SK-N-SH treated with all-trans-retinoic acid at 6 μM for 48 hours (cell line): ENCODE measurements around the gene SRM.
"Not testable (repeated sequence)": the region's sequence is repeated elsewhere in the genome, so short reads cannot be mapped to it uniquely, and the experiment has no call there.

Experiments
- ATAC-seq: fragments of 200-7000 bp; cut with Tn5 transposase; 3 replicates; pipeline ENCODE4 v1.9.1; 2020; ENCODE audit warnings: mild to moderate bottlenecking, moderate library complexity
- BACH2 ChIP-seq: fragments of 250-450 bp; sonication (Bioruptor Pico); IDR thresholded peaks from 2 replicates; pipeline ENCODE4 v1.9.0; 2021; ENCODE audit warnings: mild to moderate bottlenecking, borderline replicate concordance
- CREB5 ChIP-seq: fragments of 250-450 bp; sonication (Bioruptor Pico); IDR thresholded peaks from 2 replicates; pipeline ENCODE4 v1.5.1; 2020; ENCODE audit warnings: low read depth, mild to moderate bottlenecking, moderate library complexity
- CSDC2 ChIP-seq: fragments of 250-450 bp; sonication (Bioruptor Pico); IDR thresholded peaks from 2 replicates; pipeline ENCODE4 v1.5.0; 2020; ENCODE audit warnings: mild to moderate bottlenecking, moderate library complexity
- GLIS3 ChIP-seq: fragments of 250-450 bp; sonication (Bioruptor Pico); IDR thresholded peaks from 2 replicates; pipeline ENCODE4 v1.5.0; 2020; ENCODE audit warnings: mild to moderate bottlenecking, moderate library complexity
- ISL1 ChIP-seq: fragments of 250-450 bp; sonication (Bioruptor Pico); IDR thresholded peaks from 2 replicates; pipeline ENCODE4 v2.1.2; 2022; ENCODE audit warnings: mild to moderate bottlenecking, moderate library complexity
- PPARA ChIP-seq: fragments of 250-450 bp; sonication (Bioruptor Pico); IDR thresholded peaks from 2 replicates; pipeline ENCODE4 v1.5.0; 2020; ENCODE audit warnings: mild to moderate bottlenecking, borderline replicate concordance
- RARB ChIP-seq: fragments of 250-450 bp; sonication (Bioruptor Pico); IDR thresholded peaks from 2 replicates; pipeline ENCODE4 v1.8.0; 2021; ENCODE audit warnings: mild to moderate bottlenecking, moderate library complexity
- TCF4 ChIP-seq: fragments of 250-450 bp; sonication (Bioruptor Pico); IDR thresholded peaks from 2 replicates; pipeline ENCODE4 v1.8.0; 2021; ENCODE audit warnings: mild to moderate bottlenecking, moderate library complexity, borderline replicate concordance
- TOX ChIP-seq: fragments of 250-450 bp; sonication (Bioruptor Pico); IDR thresholded peaks from 2 replicates; pipeline ENCODE4 v1.8.0; 2021; ENCODE audit warnings: mild to moderate bottlenecking, moderate library complexity, borderline replicate concordance
- ZFP3 ChIP-seq: fragments of 250-450 bp; sonication (Bioruptor Pico); IDR thresholded peaks from 2 replicates; pipeline ENCODE4 v1.5.0; 2020; ENCODE audit warnings: mild to moderate bottlenecking, moderate library complexity
- ZFP30 ChIP-seq: fragments of 450-650 bp; formaldehyde crosslinking; IDR thresholded peaks from 2 replicates; pipeline ENCODE4 v1.5.0; 2022; ENCODE audit warnings: mild to moderate bottlenecking, moderate library complexity
- ZNF565 ChIP-seq: fragments of 450-650 bp; formaldehyde crosslinking; conservative IDR thresholded peaks from 2 replicates; pipeline ENCODE4 v1.5.0; 2020; ENCODE audit warnings: low read depth, mild to moderate bottlenecking, moderate library complexity
- ZNF70 ChIP-seq: fragments of 450-650 bp; formaldehyde crosslinking; IDR thresholded peaks from 2 replicates; pipeline ENCODE4 v1.5.0; 2020; ENCODE audit warnings: mild to moderate bottlenecking, moderate library complexity
- TF ChIP-seq, protein P1 (sequence below): fragments of 250-450 bp; sonication (Bioruptor Pico); IDR thresholded peaks from 2 replicates; pipeline ENCODE4 v1.5.0; 2020; ENCODE audit warnings: mild to moderate bottlenecking, moderate library complexity
- TF ChIP-seq, protein P2 (sequence below): fragments of 250-450 bp; sonication (Bioruptor Pico); IDR thresholded peaks from 2 replicates; pipeline ENCODE4 v1.8.0; 2020; ENCODE audit warnings: mild to moderate bottlenecking, moderate library complexity, borderline replicate concordance

The SRM gene

DNA sequence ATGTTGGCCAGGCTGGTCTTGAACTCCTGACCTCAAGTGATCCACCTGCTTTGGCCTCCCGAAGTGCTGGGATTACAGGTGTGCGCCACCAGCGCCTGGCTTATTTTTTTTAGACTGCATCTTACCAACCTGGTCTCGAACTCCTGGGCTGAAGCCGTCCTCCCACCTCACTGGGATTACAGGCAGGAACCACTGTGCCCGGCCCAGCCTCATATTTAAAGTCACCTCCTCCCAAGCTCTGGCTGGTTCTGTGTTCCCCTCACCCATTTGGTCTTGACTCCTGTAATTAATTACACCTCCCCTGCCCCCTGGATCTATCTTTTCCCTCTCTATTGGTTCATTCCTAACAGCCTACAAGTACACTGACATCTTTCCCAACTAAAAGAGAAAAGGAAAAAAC, 41.5 kb upstream of the SRM start (continued):
- TF ChIP-seq, protein P1, sequence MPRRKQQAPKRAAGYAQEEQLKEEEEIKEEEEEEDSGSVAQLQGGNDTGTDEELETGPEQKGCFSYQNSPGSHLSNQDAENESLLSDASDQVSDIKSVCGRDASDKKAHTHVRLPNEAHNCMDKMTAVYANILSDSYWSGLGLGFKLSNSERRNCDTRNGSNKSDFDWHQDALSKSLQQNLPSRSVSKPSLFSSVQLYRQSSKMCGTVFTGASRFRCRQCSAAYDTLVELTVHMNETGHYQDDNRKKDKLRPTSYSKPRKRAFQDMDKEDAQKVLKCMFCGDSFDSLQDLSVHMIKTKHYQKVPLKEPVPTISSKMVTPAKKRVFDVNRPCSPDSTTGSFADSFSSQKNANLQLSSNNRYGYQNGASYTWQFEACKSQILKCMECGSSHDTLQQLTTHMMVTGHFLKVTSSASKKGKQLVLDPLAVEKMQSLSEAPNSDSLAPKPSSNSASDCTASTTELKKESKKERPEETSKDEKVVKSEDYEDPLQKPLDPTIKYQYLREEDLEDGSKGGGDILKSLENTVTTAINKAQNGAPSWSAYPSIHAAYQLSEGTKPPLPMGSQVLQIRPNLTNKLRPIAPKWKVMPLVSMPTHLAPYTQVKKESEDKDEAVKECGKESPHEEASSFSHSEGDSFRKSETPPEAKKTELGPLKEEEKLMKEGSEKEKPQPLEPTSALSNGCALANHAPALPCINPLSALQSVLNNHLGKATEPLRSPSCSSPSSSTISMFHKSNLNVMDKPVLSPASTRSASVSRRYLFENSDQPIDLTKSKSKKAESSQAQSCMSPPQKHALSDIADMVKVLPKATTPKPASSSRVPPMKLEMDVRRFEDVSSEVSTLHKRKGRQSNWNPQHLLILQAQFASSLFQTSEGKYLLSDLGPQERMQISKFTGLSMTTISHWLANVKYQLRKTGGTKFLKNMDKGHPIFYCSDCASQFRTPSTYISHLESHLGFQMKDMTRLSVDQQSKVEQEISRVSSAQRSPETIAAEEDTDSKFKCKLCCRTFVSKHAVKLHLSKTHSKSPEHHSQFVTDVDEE: no peak

DNA sequence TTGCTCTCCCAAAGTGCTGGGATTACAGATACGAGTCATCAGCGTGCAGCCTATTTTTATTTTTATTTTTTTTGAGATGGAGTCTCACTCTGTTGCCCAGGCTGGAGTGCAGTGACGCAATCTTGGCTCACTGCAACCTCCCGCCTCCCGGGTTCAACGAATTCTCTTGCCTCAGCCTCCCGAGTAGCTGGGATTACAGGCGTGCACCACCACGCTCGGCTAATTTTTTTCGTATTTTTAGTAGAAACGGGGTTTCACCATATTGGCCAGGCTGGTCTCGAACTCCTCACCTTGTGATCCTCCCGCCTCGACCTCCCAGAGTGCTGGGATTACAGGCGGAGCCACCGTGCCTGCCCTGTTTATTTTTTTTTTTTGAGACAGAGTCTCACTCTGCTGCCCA, 41.0 kb upstream of the SRM start:
- not testable (repeated sequence) for ATAC-seq

DNA sequence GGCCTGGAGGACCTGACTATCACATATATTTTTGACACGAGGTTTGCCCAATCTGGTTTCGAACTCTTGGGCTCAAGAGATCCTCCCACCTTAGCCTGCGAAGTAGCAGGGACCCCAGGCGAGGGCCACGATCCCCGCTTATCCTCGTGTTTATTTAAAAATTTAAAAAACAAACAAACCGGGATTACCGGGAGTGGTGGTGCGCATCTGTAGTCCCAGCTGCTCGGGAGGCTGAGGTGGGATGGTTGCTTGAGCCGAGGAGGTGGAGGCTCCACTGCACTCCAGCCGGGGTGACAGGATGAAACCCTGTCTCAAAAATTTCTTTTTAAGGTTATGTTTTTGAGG, 40.3 kb upstream of the SRM start:
- no peak for TF ChIP-seq ISL1 (CRISPR knock-in tag)
- no peak for TF ChIP-seq RARB (CRISPR knock-in tag)
- TF ChIP-seq BACH2 (CRISPR knock-in tag): no peak
- TF ChIP-seq TOX: no peak
- no peak for TF ChIP-seq ZFP30 (CRISPR knock-in tag)
- no peak for TF ChIP-seq CSDC2 (CRISPR knock-in tag)
- no peak for TF ChIP-seq GLIS3 (CRISPR knock-in tag)
- no peak for TF ChIP-seq ZFP3 (CRISPR knock-in tag)
- TF ChIP-seq ZNF70 (CRISPR knock-in tag): no peak
- no peak for TF ChIP-seq ZNF565
- TF ChIP-seq PPARA (CRISPR knock-in tag): no peak
- no peak for TF ChIP-seq CREB5 (CRISPR knock-in tag)
- TF ChIP-seq, protein P1: no peak
- no peak for TF ChIP-seq TCF4 (CRISPR knock-in tag)
- TF ChIP-seq, all 23 proteins: peak for 0
- no peak for ATAC-seq

DNA sequence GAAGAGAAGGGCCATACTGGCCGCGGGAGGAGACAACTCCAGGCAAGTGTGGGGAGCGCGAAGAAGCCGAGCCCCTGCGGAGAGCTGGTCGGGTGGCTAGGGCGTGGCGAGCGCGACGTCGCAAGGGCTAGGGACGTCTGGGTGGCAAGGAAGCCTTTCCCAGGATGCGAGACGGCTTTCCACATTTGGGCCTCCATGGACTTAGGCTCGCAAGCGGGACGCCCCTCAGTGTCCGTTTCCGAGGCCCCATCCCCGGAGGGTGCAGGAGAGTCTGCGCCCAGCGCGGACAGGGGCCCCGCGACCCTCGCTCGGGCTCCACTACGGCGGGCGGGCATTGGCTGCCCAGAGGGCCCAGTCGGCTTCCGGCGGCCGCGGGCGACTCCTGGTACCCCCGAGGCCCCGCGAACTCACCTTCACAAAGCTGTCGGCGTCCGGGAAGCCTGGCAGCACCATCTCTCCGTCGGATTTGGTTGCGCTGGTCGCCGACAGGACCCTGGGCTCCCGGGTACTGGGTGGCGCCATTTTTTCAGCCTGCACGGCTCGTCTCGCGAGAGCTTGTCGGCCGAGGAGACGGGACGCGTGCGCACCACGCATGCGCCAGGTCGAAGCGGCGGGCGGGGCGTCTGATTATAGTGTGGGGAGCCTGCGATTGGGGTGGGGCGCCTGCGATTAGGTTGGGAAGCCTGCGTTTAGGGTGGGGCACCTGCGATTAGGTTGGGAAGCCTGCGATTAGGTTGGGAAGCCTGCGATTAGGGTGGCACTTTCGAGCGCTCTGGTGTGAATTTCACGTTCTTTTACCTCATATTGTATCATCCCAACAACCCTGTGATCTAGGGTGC, 39.7 kb upstream of the SRM start, which contains the start of gene EXOSC10:
Gene EXOSC10, minus strand, starts transcription at position 560 of the 839 bp plus-strand sequence. Its CDS starts 38 bp downstream, at position 522.
- TF ChIP-seq ISL1 (CRISPR knock-in tag): no peak
- TF ChIP-seq, protein P2, sequence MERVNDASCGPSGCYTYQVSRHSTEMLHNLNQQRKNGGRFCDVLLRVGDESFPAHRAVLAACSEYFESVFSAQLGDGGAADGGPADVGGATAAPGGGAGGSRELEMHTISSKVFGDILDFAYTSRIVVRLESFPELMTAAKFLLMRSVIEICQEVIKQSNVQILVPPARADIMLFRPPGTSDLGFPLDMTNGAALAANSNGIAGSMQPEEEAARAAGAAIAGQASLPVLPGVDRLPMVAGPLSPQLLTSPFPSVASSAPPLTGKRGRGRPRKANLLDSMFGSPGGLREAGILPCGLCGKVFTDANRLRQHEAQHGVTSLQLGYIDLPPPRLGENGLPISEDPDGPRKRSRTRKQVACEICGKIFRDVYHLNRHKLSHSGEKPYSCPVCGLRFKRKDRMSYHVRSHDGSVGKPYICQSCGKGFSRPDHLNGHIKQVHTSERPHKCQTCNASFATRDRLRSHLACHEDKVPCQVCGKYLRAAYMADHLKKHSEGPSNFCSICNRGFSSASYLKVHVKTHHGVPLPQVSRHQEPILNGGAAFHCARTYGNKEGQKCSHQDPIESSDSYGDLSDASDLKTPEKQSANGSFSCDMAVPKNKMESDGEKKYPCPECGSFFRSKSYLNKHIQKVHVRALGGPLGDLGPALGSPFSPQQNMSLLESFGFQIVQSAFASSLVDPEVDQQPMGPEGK: peak; percentile 45; the same call in 1 of the 2 replicates

DNA sequence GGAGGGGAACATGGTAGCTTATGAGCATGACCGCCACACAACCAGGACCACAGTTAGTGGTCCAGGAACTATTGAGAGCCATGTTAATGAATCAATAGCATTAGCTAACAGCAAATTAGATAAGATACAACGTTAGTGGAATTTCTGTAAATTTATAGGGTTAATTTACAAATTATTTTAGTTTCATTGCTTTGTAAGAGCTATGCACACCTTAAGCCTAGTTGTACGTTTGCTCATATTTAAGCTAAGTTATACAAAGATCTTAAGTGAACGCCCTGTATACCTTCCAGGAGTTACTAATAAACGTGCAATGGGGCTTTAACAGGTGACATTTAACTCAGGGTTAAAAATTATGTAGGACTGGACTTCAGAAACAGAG, 39.1 kb upstream of the SRM start:
- no peak for TF ChIP-seq CSDC2 (CRISPR knock-in tag)
- TF ChIP-seq TOX: no peak
- TF ChIP-seq GLIS3 (CRISPR knock-in tag): no peak
- TF ChIP-seq, all 23 proteins: peak for 0
- ATAC-seq: no peak

More for the DNA sequence above, 39.7 kb upstream of the SRM start, which contains the start of gene EXOSC10:
- peak; percentile 96 for ATAC-seq

- ATAC-seq: not testable (repeated sequence)
These were observed 24.0 kb upstream of the SRM start for GRCh38 chr1:11083784-11084183.
